Upper lobe of right lung (tissue), 1 donor: ENCODE results near the gene AP5S1. TPM values are rescaled to one million over a fixed set of nuclear protein-coding genes. Genes with fewer than 3 reads are reported as not detected.

Experiments used
- ATAC-seq: fragments of 200-7000 bp; cut with Tn5 transposase; one replicate; pipeline ENCODE4 v1.9.1; 2020; ENCODE audit warnings: mild to moderate bottlenecking, moderate library complexity
- DNase-seq: peaks from one replicate; pipeline ENCODE4 v3.0.0-alpha.2; 2020
- H3K27ac ChIP-seq: fragments of 200-600 bp; one replicate; pipeline ENCODE4 v1.8.0; 2022
- H3K27me3 ChIP-seq: fragments of 200-600 bp; one replicate; pipeline ENCODE4 v1.8.0; 2022; ENCODE audit warnings: mild to moderate bottlenecking
- H3K36me3 ChIP-seq: fragments of 200-600 bp; one replicate; pipeline ENCODE4 v1.8.0; 2022
- H3K4me1 ChIP-seq: fragments of 200-600 bp; one replicate; pipeline ENCODE4 v1.8.0; 2022
- H3K4me3 ChIP-seq: fragments of 200-600 bp; one replicate; pipeline ENCODE4 v1.8.0; 2022; ENCODE audit warnings: mild to moderate bottlenecking
- H3K9me3 ChIP-seq: fragments of 200-600 bp; one replicate; pipeline ENCODE4 v1.8.0; 2022
- CTCF ChIP-seq: fragments of 200-600 bp; IDR thresholded peaks from one replicate; pipeline ENCODE4 v1.8.0; 2022; ENCODE audit warnings: antibody characterized with exemption
- intact Hi-C: fragments of 100-400 bp; cut with DNase I; formaldehyde crosslinking; loops from one replicate; pipeline ENCODE4 v1.11.0; 2022
- long read RNA-seq: library from polyadenylated mRNA; unstranded; transcript quantifications from one replicate; pipeline ENCODE4 v2.0.0, GENCODE V29; 2021
- total RNA-seq: library from RNA; stranded (reverse); fragmentation: NEBNext Ultra II Directional; extraction: Animal tissue kit (Norgen Biotek cat#: 25700); gene quantifications from one replicate; pipeline ENCODE4 v1.2.1, GENCODE V29; 2021
- donor health status: DM: no; HTN: yes; CAD: no; lungs with severe emphysema.

Gene AP5S1
- total RNA-seq = 13.1 TPM
- long read RNA-seq, full-length matches to known transcripts = 19 of 20 reads
- long read RNA-seq, partial matches to known transcripts = 0 of 20 reads
- long read RNA-seq, other reads (novel, unspliced or antisense) = 1 of 20 reads

- no peaks in the 10 kb centered on the region for H3K27me3 ChIP-seq
- H3K9me3 ChIP-seq = no peaks in the 10 kb centered on the region
- H3K36me3 ChIP-seq = peaks cover 32% of the 10 kb centered on the region
- H3K4me3 ChIP-seq = peak within 1 kb of the TSS; percentile 75
- intact Hi-C loops = loop anchor here (5.0 kb wide), 1 partner anchor 33 kb away; the partner anchor contains the start of gene CENPB
- peak; percentile 98 for TF ChIP-seq CTCF
- H3K4me1 ChIP-seq = peaks cover 18% of the 10 kb centered on the region
- H3K27ac ChIP-seq = peak within 1 kb of the TSS; percentile 99
- DNase-seq (peak; percentile 99), ATAC-seq (peak; percentile 94)
Measured at GRCh38 chr20:3820048-3820900, at the start of gene AP5S1. Gene AP5S1 (plus strand): TSS chr20:3820547. CDS start chr20:3822118, 1,571 bp downstream.

GRCh38 chr20:3771552-3772058 lies 48.7 kb upstream of the AP5S1 start:
- TF ChIP-seq CTCF = no peak
- H3K36me3 ChIP-seq = no peaks in the 10 kb centered on the region
- intact Hi-C loops = no loop called here
- H3K4me3 ChIP-seq = no peak overlapping the region
- no peaks in the 10 kb centered on the region for H3K27me3 ChIP-seq
- ATAC-seq = no peak
- no peaks in the 10 kb centered on the region for H3K9me3 ChIP-seq
- DNase-seq = no peak
- H3K27ac ChIP-seq = no peak overlapping the region
- peaks cover 14% of the 10 kb centered on the region for H3K4me1 ChIP-seq

GRCh38 chr20:3775457-3776108 lies 44.8 kb upstream of the AP5S1 start:
- no peak overlapping the region for H3K4me3 ChIP-seq
- no peak overlapping the region for H3K27ac ChIP-seq
- no peaks in the 10 kb centered on the region for H3K9me3 ChIP-seq
- DNase-seq (no peak), ATAC-seq (no peak)
- intact Hi-C loops = no loop called here
- no peak for TF ChIP-seq CTCF
- H3K4me1 ChIP-seq = peaks cover 6% of the 10 kb centered on the region
- no peaks in the 10 kb centered on the region for H3K27me3 ChIP-seq
- no peaks in the 10 kb centered on the region for H3K36me3 ChIP-seq

- H3K27ac ChIP-seq = no peak overlapping the region
- intact Hi-C loops = no loop called here
- ATAC-seq = peak; percentile 2
Measured at GRCh38 chr20:3777381-3777715, 43.0 kb upstream of the AP5S1 start.

More at GRCh38 chr20:3777381-3777715, 43.0 kb upstream of the AP5S1 start:
- Histone ChIP-seq H3K27me3 (no peaks in the 10 kb centered on the region), H3K4me1 (peaks cover 12% of the 10 kb centered on the region), H3K4me3 (peak overlapping the region; percentile 50), H3K36me3 (no peaks in the 10 kb centered on the region), H3K9me3 (no peaks in the 10 kb centered on the region)
- DNase-seq = no peak
- TF ChIP-seq CTCF = no peak
